Measurements from ENCODE around the gene SFRP2.

The SFRP2 gene

DNA sequence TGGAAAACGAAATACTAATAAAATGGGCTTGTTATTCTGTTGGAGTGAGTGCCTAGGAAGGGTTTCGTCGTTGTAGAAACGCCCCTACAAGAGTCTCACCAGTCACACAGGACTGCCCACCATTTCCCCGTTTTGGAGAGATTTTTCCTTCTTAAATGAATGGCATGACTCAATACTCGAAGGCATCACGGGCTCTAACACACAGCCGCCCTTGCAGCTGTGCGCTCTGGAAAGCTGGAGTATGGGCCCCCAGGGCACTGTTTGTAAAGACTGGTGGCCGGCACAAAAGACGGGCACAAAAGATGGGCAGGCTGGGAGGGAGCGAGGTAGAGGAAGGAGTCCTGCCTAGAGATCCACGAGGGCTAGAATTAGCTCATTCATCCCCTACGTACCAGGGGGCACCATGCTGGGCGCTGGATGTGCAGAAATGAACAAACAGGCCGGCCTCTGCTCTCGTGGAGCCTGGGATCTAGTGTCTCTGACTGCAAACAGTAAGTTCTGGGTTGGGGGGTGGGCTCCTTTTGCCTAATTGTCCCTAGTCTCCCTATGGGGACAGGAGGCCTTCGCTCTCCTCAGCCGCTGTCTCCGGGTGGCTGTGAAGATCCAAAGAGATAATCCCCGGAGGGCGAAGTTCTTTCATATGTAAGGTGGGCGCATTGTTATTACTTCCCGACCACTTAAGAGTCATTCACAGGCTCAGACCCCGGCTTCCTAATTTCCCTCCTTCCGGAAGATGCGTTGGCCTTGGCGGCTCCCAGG, 1.0 kb upstream of the SFRP2 start:
- TF ChIP-seq, protein P1, sequence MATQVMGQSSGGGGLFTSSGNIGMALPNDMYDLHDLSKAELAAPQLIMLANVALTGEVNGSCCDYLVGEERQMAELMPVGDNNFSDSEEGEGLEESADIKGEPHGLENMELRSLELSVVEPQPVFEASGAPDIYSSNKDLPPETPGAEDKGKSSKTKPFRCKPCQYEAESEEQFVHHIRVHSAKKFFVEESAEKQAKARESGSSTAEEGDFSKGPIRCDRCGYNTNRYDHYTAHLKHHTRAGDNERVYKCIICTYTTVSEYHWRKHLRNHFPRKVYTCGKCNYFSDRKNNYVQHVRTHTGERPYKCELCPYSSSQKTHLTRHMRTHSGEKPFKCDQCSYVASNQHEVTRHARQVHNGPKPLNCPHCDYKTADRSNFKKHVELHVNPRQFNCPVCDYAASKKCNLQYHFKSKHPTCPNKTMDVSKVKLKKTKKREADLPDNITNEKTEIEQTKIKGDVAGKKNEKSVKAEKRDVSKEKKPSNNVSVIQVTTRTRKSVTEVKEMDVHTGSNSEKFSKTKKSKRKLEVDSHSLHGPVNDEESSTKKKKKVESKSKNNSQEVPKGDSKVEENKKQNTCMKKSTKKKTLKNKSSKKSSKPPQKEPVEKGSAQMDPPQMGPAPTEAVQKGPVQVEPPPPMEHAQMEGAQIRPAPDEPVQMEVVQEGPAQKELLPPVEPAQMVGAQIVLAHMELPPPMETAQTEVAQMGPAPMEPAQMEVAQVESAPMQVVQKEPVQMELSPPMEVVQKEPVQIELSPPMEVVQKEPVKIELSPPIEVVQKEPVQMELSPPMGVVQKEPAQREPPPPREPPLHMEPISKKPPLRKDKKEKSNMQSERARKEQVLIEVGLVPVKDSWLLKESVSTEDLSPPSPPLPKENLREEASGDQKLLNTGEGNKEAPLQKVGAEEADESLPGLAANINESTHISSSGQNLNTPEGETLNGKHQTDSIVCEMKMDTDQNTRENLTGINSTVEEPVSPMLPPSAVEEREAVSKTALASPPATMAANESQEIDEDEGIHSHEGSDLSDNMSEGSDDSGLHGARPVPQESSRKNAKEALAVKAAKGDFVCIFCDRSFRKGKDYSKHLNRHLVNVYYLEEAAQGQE (IDR thresholded peaks at IDR 0.05; ENCODE audit: insufficient read depth in 1 of 2, low read depth in 2 of 2, low read length in 2 of 2): no peak

DNA sequence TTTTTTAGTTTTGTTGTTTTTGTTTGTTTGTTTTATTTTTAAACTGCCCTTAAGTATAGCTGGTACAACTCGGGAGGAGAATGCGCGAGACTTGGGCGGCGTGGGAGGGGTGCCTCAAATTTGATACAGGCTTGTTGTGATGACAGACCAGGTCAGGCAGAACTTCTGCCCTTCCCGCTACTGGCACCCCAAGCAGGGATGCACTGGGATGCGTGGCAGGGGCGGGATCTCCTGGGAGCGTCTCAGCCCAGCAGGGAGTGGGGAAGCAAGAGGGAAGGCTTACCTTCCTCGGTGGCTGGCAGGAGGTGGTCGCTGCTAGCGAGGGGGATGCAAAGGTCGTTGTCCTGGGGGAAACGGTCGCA, 851 bp downstream of the SFRP2 start:
- no peak for TF ChIP-seq TAF1 (IDR thresholded peaks at IDR 0.05; ENCODE audit: borderline replicate concordance, insufficient read depth, low read length)
- TF ChIP-seq SIN3A (IDR thresholded peaks at IDR 0.05; ENCODE audit: borderline replicate concordance, insufficient read depth, low read length): no peak
- TF ChIP-seq POLR2AphosphoS5 (IDR thresholded peaks at IDR 0.05; ENCODE audit: low read depth, low read length): no peak
- no peak for TF ChIP-seq FOXP2 (optimal IDR thresholded peaks at IDR 0.05; ENCODE audit: borderline replicate concordance, extremely low read depth, extremely low read length, insufficient read depth)
- TF ChIP-seq, protein P1 (IDR thresholded peaks at IDR 0.05; ENCODE audit: insufficient read depth in 1 of 2, low read depth in 2 of 2, low read length in 2 of 2): no peak

DNA sequence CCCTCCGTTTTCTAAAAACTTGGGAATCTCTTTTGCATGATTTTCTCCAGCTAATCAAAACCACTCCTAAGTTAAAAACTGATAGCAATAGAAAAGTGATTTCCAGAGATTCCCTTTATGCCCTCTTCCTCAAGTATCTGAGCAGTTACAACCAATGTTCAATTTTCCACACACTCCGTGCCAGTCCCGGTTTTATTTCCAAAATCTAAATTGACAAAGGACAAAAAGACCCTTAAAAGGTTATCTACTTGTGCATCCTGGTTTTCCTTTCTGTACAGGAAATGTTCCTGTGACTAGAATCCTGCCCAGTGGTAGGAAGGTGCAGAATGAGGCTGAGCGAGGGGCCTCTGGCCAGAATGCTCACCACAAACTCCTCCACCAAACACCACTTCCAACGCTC, 1.3 kb downstream of the SFRP2 start:
- TF ChIP-seq FOXP2 (optimal IDR thresholded peaks at IDR 0.05; ENCODE audit: borderline replicate concordance, extremely low read depth, extremely low read length, insufficient read depth) (no peak), TAF1 (IDR thresholded peaks at IDR 0.05; ENCODE audit: borderline replicate concordance, insufficient read depth, low read length) (no peak), SIN3A (IDR thresholded peaks at IDR 0.05; ENCODE audit: borderline replicate concordance, insufficient read depth, low read length) (no peak), POLR2AphosphoS5 (IDR thresholded peaks at IDR 0.05; ENCODE audit: low read depth, low read length) (no peak)
- TF ChIP-seq, protein P1 (IDR thresholded peaks at IDR 0.05; ENCODE audit: insufficient read depth in 1 of 2, low read depth in 2 of 2, low read length in 2 of 2): no peak

DNA sequence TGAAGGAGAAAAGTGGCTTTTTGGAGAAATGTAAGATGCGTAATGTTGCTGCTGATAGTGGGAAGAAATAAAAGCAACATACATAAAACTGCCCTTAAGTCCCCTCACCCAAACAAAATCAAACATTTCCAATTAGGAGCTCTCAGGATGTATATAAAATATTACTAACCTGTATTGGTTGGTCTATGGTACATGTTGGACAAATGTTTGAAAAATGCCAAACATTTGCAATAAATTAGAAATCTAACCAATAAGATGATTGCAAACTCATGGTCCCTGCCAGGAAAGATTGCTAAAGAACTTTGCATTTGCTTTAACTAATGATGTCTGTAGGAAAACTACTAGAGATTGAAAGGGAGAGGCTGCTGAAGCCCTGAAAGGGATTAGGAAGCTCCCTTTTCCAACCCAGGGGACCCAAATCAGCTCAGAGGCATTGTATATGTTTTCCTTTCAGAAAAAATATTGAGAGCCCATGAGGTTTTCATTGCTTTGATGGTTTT, 1.8 kb downstream of the SFRP2 start:
- TF ChIP-seq POLR2AphosphoS5 (IDR thresholded peaks at IDR 0.05; ENCODE audit: low read depth, low read length) (no peak), FOXP2 (optimal IDR thresholded peaks at IDR 0.05; ENCODE audit: borderline replicate concordance, extremely low read depth, extremely low read length, insufficient read depth) (no peak), TAF1 (IDR thresholded peaks at IDR 0.05; ENCODE audit: borderline replicate concordance, insufficient read depth, low read length) (no peak), SIN3A (IDR thresholded peaks at IDR 0.05; ENCODE audit: borderline replicate concordance, insufficient read depth, low read length) (no peak)
- TF ChIP-seq, protein P1 (IDR thresholded peaks at IDR 0.05; ENCODE audit: insufficient read depth in 1 of 2, low read depth in 2 of 2, low read length in 2 of 2): no peak

All from PFSK-1 (cell line).